HCEC 1CT (cell line): ENCODE measurements around the gene RAB11FIP4.
"Not testable (repeated sequence)": the region's sequence is repeated elsewhere in the genome, so short reads cannot be mapped to it uniquely, and the experiment has no call there.

Experiments used
- DNase-seq: peaks from one replicate; pipeline ENCODE4 v3.0.0-alpha.2; 2017

RAB11FIP4 gene, protein sequence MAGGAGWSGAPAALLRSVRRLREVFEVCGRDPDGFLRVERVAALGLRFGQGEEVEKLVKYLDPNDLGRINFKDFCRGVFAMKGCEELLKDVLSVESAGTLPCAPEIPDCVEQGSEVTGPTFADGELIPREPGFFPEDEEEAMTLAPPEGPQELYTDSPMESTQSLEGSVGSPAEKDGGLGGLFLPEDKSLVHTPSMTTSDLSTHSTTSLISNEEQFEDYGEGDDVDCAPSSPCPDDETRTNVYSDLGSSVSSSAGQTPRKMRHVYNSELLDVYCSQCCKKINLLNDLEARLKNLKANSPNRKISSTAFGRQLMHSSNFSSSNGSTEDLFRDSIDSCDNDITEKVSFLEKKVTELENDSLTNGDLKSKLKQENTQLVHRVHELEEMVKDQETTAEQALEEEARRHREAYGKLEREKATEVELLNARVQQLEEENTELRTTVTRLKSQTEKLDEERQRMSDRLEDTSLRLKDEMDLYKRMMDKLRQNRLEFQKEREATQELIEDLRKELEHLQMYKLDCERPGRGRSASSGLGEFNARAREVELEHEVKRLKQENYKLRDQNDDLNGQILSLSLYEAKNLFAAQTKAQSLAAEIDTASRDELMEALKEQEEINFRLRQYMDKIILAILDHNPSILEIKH

DNA sequence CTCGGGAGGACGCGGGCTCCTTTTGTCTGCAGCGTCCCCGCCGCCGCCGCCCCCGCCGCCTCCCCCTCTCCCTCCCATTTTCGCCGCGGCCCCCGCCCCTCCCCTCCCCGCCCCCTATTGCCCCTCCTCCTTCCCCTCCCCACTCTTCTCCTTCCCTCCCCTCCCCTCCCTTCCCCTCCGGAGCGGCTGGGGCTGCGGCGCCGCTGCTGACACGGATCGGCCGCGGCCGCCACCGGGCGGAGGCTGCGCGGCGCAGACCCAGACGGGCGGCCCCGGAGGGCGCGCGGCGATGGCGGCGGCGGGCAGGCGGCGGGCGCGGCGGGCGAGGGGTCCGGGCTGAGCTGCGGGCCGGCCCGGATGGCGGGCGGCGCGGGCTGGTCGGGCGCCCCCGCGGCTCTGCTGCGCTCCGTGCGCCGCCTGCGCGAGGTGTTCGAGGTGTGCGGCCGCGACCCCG lies at the start of gene RAB11FIP4:
TSS of gene RAB11FIP4 (plus strand) at position 180 of the 454 bp plus-strand sequence. CDS start at position 358, 178 bp downstream.
- no peak for DNase-seq

DNA sequence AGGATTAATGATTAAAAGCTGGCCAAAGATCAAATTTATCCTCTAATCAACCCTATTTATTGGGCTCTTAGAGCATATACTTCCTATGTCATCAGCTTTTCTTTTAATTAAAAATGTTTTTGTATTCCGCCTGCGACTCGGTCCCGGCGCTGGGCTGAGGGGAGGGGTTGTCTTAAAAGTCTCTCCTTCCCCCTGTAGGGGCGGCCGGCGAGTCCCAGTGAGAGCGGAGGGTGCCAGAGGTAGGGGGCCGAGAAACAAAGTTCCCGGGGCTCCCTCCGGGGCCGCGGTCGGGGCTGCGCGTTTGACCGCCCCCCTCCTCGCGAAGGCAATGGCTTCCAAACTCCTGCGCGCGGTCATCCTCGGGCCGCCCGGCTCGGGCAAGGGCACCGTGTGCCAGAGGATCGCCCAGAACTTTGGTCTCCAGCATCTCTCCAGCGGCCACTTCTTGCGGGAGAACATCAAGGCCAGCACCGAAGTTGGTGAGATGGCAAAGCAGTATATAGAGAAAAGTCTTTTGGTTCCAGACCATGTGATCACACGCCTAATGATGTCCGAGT lies 46.2 kb upstream of the RAB11FIP4 start:
- DNase-seq = not testable (repeated sequence)

DNA sequence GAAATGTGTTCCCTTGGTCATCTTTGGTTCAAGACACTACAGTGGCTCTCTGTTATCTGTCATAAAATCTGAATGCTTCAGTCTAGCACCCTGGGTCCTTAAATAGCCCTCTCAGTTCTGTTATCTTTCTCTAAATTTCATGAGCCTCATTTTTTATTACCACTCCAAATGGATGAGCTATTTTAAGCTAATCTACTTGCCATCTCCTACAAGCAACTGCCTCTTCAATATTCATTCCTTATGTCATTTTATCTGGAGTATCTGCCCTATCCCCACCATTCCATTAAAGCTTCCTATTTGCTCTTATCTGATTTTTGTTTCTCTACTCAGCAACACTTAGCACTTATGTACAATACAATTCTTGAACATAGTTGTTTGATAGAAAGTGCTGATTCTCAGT lies 42.0 kb upstream of the RAB11FIP4 start:
- DNase-seq = no peak

DNA sequence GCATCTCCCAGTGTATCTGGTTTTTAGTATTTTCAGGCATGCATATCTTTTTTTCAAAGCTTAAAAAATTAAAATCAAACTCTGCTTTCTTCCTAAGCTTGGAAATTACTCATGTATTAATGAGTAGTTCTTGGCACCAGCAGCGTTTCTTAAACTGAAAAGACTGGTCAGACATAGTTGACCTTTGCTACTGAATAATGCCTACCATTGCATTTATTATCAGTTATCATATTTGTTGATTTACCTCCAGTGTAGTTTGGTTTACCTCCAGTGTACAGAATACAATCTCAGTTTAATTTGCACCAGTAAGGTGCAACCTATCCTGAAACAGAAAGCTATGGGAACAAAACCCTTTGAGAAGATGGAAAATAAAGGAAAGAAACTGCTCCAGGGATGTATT lies 35.5 kb upstream of the RAB11FIP4 start:
- DNase-seq = no peak

DNA sequence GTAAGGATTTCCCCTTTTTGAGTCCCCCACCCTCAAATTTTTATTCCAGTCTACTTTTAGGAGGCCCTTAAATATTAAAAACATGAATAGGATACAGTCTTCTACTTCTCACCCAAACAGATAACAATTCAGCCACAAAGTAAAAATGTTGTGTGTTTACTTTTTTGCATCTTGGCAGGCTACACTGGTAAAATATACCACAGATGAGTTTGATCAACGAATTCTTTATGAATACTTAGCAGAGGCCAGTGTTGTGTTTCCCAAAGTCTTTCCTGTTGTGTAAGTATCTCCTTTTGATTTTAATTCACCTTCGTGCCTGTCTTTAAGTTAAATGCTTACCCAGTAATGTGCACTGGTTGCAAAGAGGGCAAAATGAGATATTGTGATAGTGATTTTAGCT lies 34.4 kb upstream of the RAB11FIP4 start:
- no peak for DNase-seq

DNA sequence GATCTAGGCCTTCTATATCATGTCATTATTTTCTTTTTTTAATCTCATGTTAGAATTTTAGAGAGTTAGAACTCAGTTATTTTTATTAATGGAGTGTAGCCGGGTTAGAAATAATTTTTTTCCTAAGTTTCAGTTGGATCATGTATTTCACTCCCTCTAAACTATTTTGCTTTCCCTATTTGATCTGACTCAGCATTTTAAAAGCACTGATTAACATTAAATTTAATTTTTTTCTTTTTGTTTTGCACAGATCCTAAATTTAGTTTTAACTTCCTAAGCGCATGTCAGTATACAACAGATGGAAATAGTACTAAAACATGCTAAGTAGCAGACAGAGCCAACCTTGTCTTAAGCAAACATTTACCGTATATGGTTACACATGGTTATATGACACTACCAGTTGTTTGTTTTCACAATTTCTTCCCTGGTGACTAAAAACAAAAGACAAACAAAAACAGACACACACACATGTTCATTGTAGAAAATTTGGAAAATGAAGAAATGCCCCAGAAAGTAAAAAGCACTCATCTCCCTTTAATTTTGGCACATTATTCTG lies 33.6 kb upstream of the RAB11FIP4 start:
- peak; percentile 7 for DNase-seq

DNA sequence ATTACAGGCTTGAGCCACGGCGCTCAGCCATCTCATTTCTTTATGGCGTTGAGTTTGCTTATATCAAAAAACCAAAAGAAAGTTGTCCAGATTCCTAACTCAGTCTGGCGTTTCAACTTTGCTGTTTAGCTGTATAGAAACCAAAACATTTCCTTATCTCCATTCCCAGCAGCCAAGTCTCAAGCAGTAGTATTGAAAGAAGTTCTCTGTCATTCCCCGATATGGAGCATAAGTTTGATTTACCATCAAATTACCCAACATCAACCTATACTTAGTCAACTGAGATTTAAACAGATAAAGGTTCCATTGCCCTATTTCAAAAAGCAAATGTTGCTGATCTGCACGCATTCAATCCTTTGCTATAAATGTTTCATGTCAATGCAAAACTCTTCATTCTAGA lies 27.5 kb upstream of the RAB11FIP4 start:
- DNase-seq = no peak

DNA sequence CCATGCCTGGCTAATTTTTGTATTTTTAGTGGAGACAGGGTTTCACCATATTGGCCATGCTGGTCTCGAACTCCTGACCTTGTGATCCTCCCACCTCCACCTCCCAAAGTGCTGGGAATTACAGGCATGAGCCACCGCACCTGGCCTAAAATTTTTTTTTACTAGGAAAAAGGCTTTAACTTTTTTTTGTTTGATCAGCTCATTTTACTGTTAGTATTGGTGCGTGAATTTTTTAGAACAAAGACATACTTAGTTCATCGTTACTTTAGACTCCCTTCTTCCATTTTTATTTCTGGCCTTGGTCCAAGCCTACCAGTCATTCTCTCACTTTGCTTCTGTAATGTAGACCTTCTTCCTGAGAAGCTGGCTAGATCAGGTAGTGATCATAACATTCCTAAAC lies 25.4 kb upstream of the RAB11FIP4 start:
- no peak for DNase-seq

DNA sequence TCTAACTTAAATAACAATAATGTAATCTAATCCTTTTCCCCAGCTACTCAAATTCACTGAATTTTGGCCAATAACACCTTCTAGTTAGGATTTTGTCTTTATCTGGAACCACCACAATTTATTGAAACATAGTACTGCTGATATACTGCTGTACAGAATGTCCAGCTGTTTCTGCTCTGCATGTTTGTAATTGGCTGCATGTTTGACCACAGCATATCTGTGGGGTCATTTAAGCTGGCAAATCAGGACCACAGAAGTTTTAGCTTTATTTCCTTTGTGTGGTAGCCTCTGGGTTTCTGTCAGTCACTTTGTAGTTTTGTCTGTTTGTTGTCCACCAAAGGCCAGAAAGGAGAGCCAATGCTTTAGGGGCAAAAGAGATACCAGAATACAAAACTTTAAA lies 22.2 kb upstream of the RAB11FIP4 start:
- DNase-seq = no peak

DNA sequence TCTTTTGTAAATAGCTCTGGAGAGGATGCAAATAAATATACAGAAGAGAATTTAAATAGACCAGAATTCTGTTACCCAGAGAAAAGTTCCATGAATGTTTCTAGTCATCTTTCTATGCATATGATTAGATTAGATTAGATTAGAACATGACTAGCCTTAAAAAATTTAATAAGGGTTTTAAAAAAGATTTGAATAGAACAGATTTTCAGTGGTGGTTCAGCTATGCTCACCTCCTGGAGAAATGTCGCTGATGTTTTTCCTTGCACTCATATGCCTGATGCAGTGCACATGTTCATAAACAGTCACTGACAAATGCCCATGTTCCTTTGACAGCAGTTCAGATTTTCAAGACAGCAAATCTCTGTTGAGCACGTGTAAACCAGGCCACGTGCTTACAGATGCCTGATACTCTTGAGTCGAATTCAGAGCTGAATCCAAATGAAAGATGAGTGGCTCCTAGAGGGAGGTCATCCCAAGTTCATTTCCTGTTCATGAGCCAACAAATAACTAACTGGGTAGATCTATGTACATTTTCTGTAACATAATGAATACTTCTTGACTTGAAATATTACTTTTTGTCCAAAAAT lies 19.9 kb upstream of the RAB11FIP4 start:
- peak; percentile 50 for DNase-seq

DNA sequence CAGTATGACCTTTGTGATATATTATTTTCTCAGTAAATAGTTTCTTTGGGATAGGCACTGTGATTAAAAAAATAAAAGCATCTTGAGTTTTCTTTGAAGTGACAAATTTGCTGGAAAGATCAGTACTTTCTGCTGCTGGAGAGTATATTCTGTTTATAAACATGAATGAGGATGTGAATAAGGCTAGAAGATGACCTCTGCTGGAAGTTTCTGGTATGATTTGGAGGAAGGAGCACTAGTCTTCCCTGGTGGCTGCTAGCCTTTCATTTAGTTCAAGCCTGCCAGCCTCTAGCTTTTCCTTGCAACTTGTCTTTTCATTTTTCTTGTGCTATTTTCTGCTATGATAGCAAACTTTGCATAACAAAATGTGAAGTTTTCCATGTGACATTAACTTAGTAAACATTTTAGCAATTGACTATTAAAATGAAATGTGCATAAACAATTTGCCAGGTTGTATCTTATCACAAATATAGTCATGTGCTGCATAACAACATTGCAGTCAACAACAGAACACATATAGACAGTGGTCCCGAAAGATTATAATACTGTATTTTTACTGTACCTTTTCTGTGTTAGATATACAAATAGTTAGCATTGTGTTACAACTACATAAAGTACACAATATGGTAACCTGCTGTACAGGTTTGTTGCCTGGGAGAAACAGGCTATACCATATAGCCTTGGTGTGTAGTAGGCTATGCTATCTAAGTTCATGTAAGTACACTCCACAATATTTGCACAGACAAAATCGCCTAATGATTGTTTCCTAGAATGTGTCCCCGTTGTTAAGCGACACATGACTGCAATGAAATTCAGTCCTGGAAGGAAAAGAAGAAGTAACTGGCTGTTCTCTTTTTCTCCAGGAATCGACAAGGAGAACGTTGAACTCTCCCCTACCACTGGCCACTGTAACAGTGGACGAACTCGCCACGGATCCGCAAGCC lies 18.1 kb upstream of the RAB11FIP4 start:
- peak; percentile 68 for DNase-seq

DNA sequence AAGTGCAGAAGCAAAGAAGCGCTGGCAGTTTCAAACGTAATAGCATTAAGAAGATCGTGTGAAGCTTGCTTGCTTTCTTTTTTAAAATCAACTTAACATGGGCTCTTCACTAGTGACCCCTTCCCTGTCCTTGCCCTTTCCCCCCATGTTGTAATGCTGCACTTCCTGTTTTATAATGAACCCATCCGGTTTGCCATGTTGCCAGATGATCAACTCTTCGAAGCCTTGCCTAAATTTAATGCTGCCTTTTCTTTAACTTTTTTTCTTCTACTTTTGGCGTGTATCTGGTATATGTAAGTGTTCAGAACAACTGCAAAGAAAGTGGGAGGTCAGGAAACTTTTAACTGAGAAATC lies 17.4 kb upstream of the RAB11FIP4 start:
- no peak for DNase-seq

DNA sequence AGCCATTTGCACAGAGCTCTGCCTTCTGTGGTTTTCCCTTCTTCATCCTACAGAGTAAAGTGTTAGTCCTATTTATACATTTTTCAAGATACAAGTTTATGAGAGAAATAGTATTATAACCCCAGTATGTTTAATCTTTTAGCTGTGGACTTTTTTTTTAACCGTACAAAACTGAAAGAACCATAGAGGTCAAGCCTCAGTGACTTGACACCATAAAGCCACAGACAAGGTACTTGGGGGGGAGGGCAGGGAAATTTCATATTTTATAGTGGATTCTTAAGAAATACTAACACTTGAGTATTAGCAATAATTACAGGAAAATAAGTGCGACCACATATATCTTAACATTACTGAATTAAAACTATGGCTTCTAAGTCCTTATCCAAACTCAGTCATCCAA lies 17.0 kb upstream of the RAB11FIP4 start:
- DNase-seq = no peak

DNA sequence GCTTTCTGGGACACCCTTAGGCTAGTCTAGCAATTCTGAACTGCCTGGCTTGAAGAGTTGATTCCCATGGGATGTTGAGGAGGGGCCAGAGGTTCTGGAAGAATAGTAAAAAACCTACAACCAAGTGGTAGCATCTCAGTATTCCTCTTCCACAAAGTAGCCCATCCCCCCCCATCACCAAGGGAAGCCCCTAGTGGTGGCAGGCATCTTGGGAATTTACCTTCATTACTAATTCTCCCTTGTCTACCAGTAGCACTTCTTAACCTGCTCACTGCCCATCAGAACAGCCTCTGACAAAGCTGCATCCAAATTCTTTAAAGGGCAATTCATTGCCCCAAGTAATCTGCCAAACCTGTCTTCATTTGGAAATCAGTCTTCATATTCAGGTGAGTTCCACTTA lies 12.8 kb upstream of the RAB11FIP4 start:
- DNase-seq = no peak

DNA sequence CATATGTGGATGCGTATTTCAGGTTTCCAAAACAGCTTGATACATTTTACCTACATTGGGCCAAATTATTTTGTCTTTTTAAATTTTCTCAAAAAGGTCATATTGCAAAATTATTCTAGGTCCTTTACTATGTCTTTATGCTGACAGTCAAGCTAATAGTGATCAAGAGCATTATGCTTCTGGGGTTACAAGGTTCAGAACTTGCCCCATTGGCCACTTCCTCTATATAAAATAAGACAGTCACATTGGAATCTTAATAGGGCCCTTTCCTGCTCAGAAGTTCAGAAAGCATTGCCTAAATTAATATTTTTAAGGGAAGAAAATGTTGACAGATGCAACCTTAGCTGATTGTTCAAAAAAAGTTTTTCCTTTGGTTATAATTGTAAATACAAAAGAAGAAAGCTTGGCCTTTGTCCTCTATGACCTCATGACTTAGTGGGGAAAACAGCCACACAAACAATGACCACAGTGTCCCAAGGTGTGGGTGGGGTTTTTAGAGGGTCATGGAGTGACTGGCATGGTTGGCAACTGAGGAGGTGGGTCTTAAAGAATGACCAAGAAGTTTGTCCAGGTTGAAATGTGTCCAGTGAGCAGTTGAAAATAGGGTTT lies 11.8 kb upstream of the RAB11FIP4 start:
- DNase-seq = no peak

DNA sequence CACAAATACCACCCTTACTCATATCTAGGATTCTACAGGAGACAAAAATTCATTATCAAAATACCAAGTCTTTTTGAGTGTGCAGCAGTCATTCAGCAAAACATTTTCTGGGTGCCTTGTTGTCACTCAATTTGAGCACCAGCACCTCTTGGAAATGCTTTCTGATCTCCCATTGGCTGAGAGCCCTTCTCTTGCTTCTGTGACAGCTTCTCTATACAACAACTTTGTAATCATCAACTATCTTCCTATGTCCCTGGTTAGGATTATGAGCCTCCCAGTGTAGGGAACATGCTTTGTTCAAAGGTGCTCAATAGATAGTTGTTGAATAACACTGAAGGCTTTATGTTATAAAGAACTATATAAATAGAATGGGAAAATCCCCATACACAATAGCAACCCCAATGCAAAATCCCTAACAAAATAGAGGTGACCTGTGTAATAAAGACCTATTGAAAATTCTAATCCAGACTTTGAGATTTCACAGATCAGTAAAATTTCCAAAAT lies 10.3 kb upstream of the RAB11FIP4 start:
- no peak for DNase-seq

DNA sequence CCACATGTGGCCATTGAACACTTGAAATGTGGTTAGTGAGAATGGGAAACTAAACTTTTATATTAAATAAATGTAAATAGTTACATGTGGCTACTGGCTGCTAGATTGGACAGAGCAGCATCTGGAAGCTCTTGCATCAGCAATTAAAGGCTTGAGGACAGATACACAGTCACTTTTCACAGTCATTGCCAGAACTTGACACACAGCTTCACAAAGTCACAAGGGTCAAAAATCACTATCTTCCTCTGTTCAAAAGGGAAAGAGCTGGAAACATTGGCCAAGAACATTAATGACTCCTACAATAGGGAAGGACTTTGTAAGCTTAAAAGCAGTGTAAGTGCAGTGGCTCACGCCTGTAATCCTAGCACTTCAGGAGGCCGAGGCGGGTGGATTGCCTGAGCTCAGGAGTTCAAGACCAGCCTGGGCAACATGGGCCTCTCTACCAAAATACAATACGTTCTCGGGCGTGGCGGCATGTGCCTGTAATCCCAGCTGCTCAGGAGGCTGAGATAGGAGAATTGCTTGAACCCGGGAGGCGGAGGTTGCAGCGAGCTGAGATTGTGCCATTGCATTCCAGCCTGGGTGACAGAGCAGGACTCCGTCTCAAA lies 8.7 kb upstream of the RAB11FIP4 start:
- not testable (repeated sequence) for DNase-seq

DNA sequence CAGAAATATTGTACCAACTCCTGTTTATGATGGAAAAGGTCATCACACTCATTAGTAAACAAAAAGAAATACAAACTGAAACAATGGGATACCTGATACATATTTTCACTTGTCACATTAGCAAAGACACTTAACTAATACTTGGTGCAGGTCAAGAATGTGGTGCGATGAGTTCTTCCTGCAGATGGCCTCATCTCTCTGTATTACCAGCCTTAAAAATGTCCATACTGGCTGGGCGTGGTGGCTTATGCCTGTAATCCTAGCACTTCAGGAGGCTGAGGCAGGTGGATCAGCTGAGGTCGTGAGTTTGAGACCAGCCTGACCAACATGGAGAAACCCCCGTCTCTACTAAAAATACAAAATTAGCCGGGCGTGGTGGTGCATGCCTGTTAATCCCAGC lies 8.0 kb upstream of the RAB11FIP4 start:
- not testable (repeated sequence) for DNase-seq

DNA sequence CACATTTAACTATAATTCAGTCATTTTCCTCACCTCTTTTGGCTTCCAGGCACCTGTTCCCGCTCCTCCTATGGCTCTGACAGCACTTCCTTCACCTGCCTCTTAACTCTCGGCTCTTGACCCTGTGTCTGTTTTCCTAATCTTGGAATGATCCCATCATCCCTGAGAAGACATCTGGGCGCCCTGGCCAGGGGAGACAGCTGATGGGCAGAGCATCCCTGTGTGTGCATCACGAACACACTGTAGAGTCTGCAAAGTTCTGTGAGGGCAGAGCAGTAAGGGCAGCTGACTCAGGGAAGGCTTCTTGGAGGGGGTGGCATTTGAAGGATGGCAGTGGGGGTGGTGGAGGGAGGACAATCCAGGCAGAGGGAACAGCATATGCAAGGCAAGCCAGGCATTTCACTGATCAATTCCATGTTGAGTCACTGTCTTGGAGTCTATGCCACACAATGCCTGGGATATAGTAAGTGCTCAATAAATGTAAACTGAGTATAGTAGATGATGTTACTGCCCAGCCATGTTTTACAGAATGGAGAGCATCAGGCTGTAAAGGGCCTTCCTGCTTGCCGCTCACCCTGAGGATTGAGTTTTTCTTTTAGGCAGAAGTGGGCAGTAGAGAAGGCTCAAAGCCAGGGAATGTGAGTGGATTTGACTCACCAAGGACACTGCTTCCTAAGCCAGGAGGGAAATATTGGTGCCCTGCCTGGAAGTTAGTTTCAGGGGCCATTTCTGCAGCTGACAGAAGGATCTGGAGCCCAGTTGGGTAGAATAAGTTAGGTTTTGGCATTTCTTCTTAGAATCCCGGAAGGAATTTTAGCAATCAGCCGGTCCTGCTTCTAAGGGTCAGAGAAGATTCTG lies 5.8 kb upstream of the RAB11FIP4 start:
- DNase-seq = no peak

DNA sequence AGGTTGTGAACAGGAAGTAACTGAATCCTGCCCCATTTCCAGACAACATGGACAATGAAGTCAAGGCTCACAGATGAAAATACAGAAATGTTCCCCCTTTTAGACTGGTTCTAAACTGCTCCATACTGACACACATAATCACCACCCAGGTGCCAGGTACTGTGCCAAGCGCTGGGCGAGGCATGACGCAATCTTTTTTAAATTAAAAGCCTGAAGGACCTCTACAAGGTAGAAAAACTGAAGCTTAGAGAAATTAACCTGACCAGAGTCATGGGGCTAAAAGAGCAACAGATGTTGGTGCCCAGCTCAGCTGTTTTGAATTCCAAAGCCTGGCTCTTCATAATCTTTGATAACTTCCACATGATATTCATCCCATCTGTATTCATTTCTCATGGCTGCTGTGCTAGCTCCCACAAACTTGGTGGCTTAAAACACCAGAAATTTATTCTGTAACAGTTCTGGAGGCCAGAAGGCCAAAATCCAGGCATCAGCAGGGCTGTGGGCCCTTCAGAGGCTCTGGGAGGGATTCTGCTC lies 4.9 kb upstream of the RAB11FIP4 start:
- DNase-seq = no peak
